NK-92 treated with Interleukin-12 subunit alpha and Interleukin-12 subunit beta, amount 100 ng/mL, for 24 hours (cell line): ENCODE measurements around the gene SIPA1L3.

Experiments
- DNase-seq: peaks from one replicate; lab custom pipeline; 2025; lab: John Stamatoyannopoulos, UW

Gene SIPA1L3

DNA sequence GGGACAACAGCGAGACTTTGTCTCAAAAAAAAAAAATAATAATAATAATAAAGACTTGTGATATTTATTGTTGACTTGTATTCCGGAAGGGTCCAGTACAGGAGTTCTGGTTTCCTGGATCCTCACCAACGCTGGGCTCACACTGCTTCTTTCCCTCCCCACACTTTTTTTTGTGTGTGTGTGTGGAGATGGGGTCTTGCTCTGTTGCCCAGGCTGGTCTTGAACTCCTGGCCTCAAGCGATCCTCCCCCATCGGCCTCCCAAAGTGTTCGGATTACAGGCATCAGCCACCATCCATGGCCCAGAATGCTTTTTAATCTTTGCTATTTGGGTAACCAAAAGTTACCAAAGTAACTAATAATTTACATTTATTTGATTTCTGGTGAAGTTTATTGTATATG lies 39.1 kb downstream of the SIPA1L3 start:
- DNase-seq, result no peak

DNA sequence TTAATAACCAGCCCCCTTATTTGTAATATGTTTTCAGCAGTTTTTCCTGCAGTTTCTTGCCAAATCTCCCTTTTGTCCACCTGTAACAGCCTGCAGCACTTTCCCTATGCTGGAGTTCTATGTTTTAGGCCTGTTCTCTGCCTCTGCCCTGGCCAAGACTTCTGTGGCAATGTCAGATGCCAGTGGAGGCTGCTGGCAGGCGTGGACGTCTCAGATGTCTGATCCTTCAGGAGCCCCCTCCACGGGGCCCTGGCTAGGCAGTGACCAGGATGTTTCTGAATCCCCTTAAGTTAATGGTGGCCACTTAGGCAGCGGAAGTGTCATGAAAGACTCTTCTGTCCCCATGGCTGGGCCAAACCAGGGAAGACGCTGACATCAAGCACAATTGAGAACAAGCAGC lies 40.8 kb downstream of the SIPA1L3 start:
- no peak for DNase-seq

DNA sequence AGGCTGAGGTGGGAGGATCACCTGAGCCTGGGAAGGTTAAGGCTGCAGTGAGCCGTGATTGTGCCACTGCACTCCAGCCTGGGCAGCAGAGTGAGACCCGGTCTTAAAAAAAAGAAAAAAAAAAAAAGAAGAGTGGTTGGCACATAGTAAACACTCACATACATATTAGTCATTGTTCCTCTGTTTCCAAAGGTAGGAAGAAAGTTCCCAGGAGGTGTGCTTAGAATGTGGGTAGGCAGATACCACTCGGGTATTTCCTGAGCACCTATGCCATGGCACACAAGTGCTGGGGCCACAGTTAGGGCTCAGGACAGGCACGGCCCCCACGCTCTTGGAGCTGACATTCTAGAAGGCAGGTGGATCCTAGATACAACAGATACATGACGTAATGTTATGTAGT lies 41.4 kb downstream of the SIPA1L3 start:
- no peak for DNase-seq

- no peak for DNase-seq
Measured at GRCh38 chr19:37950471-37951175, 43.6 kb downstream of the SIPA1L3 start.

- no peak for DNase-seq
Measured at GRCh38 chr19:37951816-37952210, 44.8 kb downstream of the SIPA1L3 start.

GRCh38 chr19:37953171-37953917 lies 46.3 kb downstream of the SIPA1L3 start:
- no peak for DNase-seq

- DNase-seq, result no peak
Measured at GRCh38 chr19:37953918-37954303, 46.9 kb downstream of the SIPA1L3 start.

DNA sequence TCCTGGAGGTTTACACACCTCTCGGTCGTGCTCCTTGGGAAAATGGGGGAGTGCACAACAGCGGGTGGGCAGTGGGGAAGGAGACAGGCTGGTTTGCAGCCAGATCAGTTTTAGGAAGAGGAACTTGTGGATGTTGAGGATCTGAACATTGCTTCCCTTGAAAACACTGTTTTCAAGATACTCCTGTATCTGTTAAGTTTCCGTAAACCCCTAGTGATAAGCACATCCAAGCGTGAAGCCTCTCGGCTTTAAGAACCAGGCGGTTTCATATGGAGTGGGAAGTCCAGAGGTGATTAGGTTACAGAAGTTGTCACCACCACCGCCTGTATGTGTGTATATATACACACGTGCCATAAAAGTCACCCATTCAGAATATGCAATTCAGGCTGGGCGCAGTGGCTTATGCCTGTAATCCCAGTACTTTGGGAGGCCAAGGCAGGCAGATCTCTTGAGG lies 47.4 kb downstream of the SIPA1L3 start:
- no peak for DNase-seq

GRCh38 chr19:37955986-37956385 lies 49.0 kb downstream of the SIPA1L3 start:
- DNase-seq, result no peak

GRCh38 chr19:37957176-37957575 lies 50.2 kb downstream of the SIPA1L3 start:
- no peak for DNase-seq

DNA sequence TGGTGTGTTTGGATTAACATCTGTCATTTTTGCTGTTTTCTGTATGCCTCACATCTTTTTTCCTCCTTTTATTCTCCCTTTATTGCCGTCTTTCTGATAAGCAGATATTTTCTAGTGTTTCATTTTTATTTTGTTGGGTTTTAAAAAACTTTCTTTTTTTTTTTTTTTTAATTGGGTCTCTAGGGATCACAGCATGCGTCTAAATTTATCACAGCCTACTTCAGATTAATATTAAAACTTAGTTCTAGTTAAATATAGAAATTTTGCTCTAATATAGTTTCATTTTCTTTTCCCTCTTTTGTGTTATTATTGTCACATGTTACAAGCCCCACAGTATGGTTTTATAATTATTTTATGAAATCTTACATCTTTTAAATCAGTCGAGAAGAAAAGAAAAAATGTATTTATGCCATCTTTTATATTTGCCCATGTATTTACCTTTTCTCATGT lies 52.7 kb downstream of the SIPA1L3 start:
- no peak for DNase-seq

DNA sequence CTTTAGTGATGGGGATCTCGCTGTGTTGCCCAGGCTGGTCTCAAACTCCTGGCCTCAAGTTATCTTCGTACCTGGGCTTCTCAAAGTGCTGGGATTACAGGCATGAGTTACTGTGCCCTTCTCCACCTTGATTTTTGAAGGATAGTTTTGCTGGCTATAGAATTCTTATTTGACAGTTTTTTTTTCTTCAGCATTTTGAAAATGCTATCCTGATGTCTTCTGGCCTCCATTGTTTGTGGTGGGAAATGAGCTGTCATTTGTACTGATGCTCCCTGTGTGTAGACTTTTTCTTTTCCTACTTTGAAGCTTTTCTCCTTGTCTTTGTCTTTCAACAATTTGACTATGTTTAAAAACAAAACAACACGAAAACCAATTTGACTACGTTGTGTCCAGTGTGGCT lies 54.2 kb downstream of the SIPA1L3 start:
- DNase-seq, result no peak

GRCh38 chr19:37963190-37963936 lies 56.4 kb downstream of the SIPA1L3 start:
- no peak for DNase-seq

- DNase-seq, result no peak
Measured at GRCh38 chr19:37964109-37964508, 57.1 kb downstream of the SIPA1L3 start.

- no peak for DNase-seq
Measured at GRCh38 chr19:37966211-37966661, 59.2 kb downstream of the SIPA1L3 start.

- no peak for DNase-seq
Measured at GRCh38 chr19:37966662-37967231, 59.7 kb downstream of the SIPA1L3 start.

DNA sequence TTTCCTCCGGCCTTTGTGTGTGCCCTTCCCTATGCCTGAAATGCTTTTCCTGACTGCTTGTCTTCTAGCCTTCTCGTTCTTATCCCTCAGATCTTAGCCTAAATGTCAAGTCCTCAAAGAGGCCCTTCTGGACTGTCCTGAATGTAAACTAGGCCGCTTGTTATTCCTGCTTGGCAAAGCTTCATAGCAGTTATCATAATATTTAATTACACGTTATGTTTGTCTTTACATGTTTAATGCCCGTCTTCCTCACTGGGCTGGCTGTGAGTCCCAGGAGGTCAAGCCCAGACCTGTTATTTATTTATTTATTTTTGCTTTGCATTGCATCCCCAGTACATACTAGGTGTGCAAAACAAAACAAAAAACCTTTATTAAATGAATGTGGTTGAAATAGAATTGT lies 62.7 kb downstream of the SIPA1L3 start:
- no peak for DNase-seq

- no peak for DNase-seq
Measured at GRCh38 chr19:37970699-37971098, 63.7 kb downstream of the SIPA1L3 start.

- no peak for DNase-seq
Measured at GRCh38 chr19:37972803-37973202, 65.8 kb downstream of the SIPA1L3 start.

- no peak for DNase-seq
Measured at GRCh38 chr19:37973666-37974065, 66.7 kb downstream of the SIPA1L3 start.

- DNase-seq, result no peak
Measured at GRCh38 chr19:37975071-37975470, 68.1 kb downstream of the SIPA1L3 start.
